Activated CD8-positive, alpha-beta memory T cell treated with anti-CD3 and anti-CD28 coated beads, Interleukin-2, amount 10 ng/mL, durations not matched to agents 7 days and 5 days (primary cell): ENCODE data around the gene THAP12. TPM values are rescaled to one million over a fixed set of nuclear protein-coding genes. Genes with fewer than 3 reads are reported as not detected.
"Not testable (repeated sequence)": the region's sequence is repeated elsewhere in the genome, so short reads cannot be mapped to it uniquely, and the experiment has no call there.

ENCODE experiments used
- ATAC-seq: fragments of 150-1000 bp; cut with Tn5 transposase; one replicate; pipeline ENCODE4 v1.10.0; 2021; ENCODE audit warnings: moderate library complexity
- CTCF ChIA-PET: fragments of 350-600 bp; sonication (Branson Sonifier 250); formaldehyde crosslinking; loops from one replicate; lab custom pipeline; 2021; ENCODE audit warnings: antibody characterized with exemption; lab: Charles Lee
- DNase-seq: peaks from one replicate; pipeline ENCODE4 v3.0.0-alpha.2; 2020
- H3K27ac Mint-ChIP-seq: one replicate; pipeline ENCODE4 v1.8.0; 2021; ENCODE audit warnings: mild to moderate bottlenecking, mixed read lengths
- H3K27me3 Mint-ChIP-seq: one replicate; pipeline ENCODE4 v1.8.0; 2021; ENCODE audit warnings: mixed read lengths
- H3K36me3 Mint-ChIP-seq: one replicate; pipeline ENCODE4 v1.8.0; 2021; ENCODE audit warnings: mild to moderate bottlenecking, mixed read lengths
- H3K4me1 Mint-ChIP-seq: one replicate; pipeline ENCODE4 v1.8.0; 2021; ENCODE audit warnings: mixed read lengths
- H3K4me3 Mint-ChIP-seq: one replicate; pipeline ENCODE4 v1.8.0; 2021; ENCODE audit warnings: mild to moderate bottlenecking, moderate library complexity, mixed read lengths
- H3K9me3 Mint-ChIP-seq: one replicate; pipeline ENCODE4 v1.8.0; 2022; ENCODE audit warnings: low read depth, mixed read lengths
- total RNA-seq, 2 experiments: library from RNA; stranded (reverse); gene quantifications; one replicate each; pipeline ENCODE4 v1.2.3, GENCODE V29; 2021

THAP12 gene
- total RNA-seq: 10 to 100 TPM; 39.8 to 44.8 TPM

GRCh38 chr11:76380977-76381719 lies at the start of gene THAP12, which contains the start of gene GVQW3:
Gene THAP12, minus strand, starts transcription at chr11:76381132. Its CDS starts 296 bp downstream, at chr11:76380836.
Gene GVQW3, plus strand, starts transcription at chr11:76381323. Its CDS starts 506 bp downstream, at chr11:76381829.
- no peaks in the 10 kb centered on the region for H3K27me3 Mint-ChIP-seq
- CTCF ChIA-PET: interaction anchor here (0.6 to 3.2 kb wide), 4 partner anchors 16 to 666 kb away, joined by 3 to 16 read pairs (median 4); no protein-coding TSS in a partner anchor
- DNase-seq (peak; percentile 98), ATAC-seq (peak; percentile 87)
- peaks cover 4% of the 10 kb centered on the region for H3K36me3 Mint-ChIP-seq
- no peaks in the 10 kb centered on the region for H3K9me3 Mint-ChIP-seq
- peak within 1 kb of the TSS; percentile 86 for H3K4me3 Mint-ChIP-seq
- H3K4me1 Mint-ChIP-seq: peaks cover 55% of the 10 kb centered on the region
- H3K27ac Mint-ChIP-seq: peak within 1 kb of the TSS; percentile 89

GRCh38 chr11:76426660-76427059 lies 45.7 kb upstream of the THAP12 start:
- H3K4me1 Mint-ChIP-seq: peaks cover 19% of the 10 kb centered on the region
- CTCF ChIA-PET: no interaction called here
- H3K27ac Mint-ChIP-seq: no peak overlapping the region
- H3K9me3 Mint-ChIP-seq: no peaks in the 10 kb centered on the region
- H3K4me3 Mint-ChIP-seq: no peak overlapping the region
- peaks cover 2% of the 10 kb centered on the region for H3K27me3 Mint-ChIP-seq
- DNase-seq: no peak
- no peak for ATAC-seq
- H3K36me3 Mint-ChIP-seq: no peaks in the 10 kb centered on the region

- CTCF ChIA-PET: no interaction called here
- no peak for ATAC-seq
- Mint-ChIP-seq H3K4me3 (no peak overlapping the region), H3K36me3 (no peaks in the 10 kb centered on the region), H3K9me3 (no peaks in the 10 kb centered on the region), H3K27ac (no peak overlapping the region), H3K27me3 (peaks cover 2% of the 10 kb centered on the region), H3K4me1 (peaks cover 19% of the 10 kb centered on the region)
- no peak for DNase-seq
Observed at GRCh38 chr11:76424891-76425290, 44.0 kb upstream of the THAP12 start.

- CTCF ChIA-PET: no interaction called here
- peaks cover 19% of the 10 kb centered on the region for H3K4me1 Mint-ChIP-seq
- H3K27ac Mint-ChIP-seq: no peak overlapping the region
- no peaks in the 10 kb centered on the region for H3K36me3 Mint-ChIP-seq
- peak; percentile 74 for ATAC-seq
- H3K27me3 Mint-ChIP-seq: peaks cover 2% of the 10 kb centered on the region
- no peak overlapping the region for H3K4me3 Mint-ChIP-seq
- no peaks in the 10 kb centered on the region for H3K9me3 Mint-ChIP-seq
- peak; percentile 57 for DNase-seq
Observed at GRCh38 chr11:76424379-76424778, 43.4 kb upstream of the THAP12 start.

- Mint-ChIP-seq H3K27me3 (peaks cover 11% of the 10 kb centered on the region), H3K9me3 (no peaks in the 10 kb centered on the region), H3K36me3 (no peaks in the 10 kb centered on the region), H3K4me3 (no peak overlapping the region), H3K27ac (no peak overlapping the region), H3K4me1 (peaks cover 15% of the 10 kb centered on the region)
- no peak for DNase-seq
- ATAC-seq: no peak
- CTCF ChIA-PET: interaction anchor here (0.7 to 2.3 kb wide), 8 partner anchors 9 to 453 kb away, joined by 3 to 10 read pairs (median 4); no protein-coding TSS in a partner anchor
Observed at GRCh38 chr11:76419896-76420295, 39.0 kb upstream of the THAP12 start.

- no peak for DNase-seq
- Mint-ChIP-seq H3K27me3 (peaks cover 28% of the 10 kb centered on the region), H3K9me3 (no peaks in the 10 kb centered on the region), H3K36me3 (no peaks in the 10 kb centered on the region), H3K4me1 (no peaks in the 10 kb centered on the region), H3K27ac (no peak overlapping the region), H3K4me3 (no peak overlapping the region)
- no peak for ATAC-seq
- CTCF ChIA-PET: no interaction called here
Observed at GRCh38 chr11:76415073-76415472, 34.1 kb upstream of the THAP12 start.

- H3K27me3 Mint-ChIP-seq: peaks cover 17% of the 10 kb centered on the region
- H3K27ac Mint-ChIP-seq: no peak overlapping the region
- peaks cover 2% of the 10 kb centered on the region for H3K4me1 Mint-ChIP-seq
- no peak for DNase-seq
- CTCF ChIA-PET: no interaction called here
- no peaks in the 10 kb centered on the region for H3K36me3 Mint-ChIP-seq
- no peak for ATAC-seq
- H3K9me3 Mint-ChIP-seq: no peaks in the 10 kb centered on the region
- H3K4me3 Mint-ChIP-seq: no peak overlapping the region
Observed at GRCh38 chr11:76410851-76411357, 30.0 kb upstream of the THAP12 start.

GRCh38 chr11:76408171-76408965 lies 27.4 kb upstream of the THAP12 start:
- ATAC-seq (no peak), DNase-seq (no peak)
- Mint-ChIP-seq H3K27ac (no peak overlapping the region), H3K27me3 (peaks cover 13% of the 10 kb centered on the region), H3K4me3 (no peak overlapping the region), H3K36me3 (no peaks in the 10 kb centered on the region), H3K4me1 (peaks cover 2% of the 10 kb centered on the region), H3K9me3 (no peaks in the 10 kb centered on the region)
- CTCF ChIA-PET: no interaction called here

GRCh38 chr11:76406359-76406758 lies 25.4 kb upstream of the THAP12 start:
- H3K27ac Mint-ChIP-seq: no peak overlapping the region
- no peak for DNase-seq
- no peaks in the 10 kb centered on the region for H3K36me3 Mint-ChIP-seq
- no peak for ATAC-seq
- peaks cover 2% of the 10 kb centered on the region for H3K4me1 Mint-ChIP-seq
- peaks cover 3% of the 10 kb centered on the region for H3K27me3 Mint-ChIP-seq
- H3K9me3 Mint-ChIP-seq: no peaks in the 10 kb centered on the region
- no peak overlapping the region for H3K4me3 Mint-ChIP-seq
- CTCF ChIA-PET: no interaction called here

- not testable (repeated sequence) for ATAC-seq, H3K27ac Mint-ChIP-seq, H3K36me3 Mint-ChIP-seq, H3K9me3 Mint-ChIP-seq, DNase-seq, H3K4me1 Mint-ChIP-seq, H3K27me3 Mint-ChIP-seq, H3K4me3 Mint-ChIP-seq
- CTCF ChIA-PET: interaction anchor here (0.7 kb wide), 1 partner anchor 802 kb away, joined by 3 read pairs; no protein-coding TSS in a partner anchor
Observed at GRCh38 chr11:76401484-76401883, 20.6 kb upstream of the THAP12 start.

GRCh38 chr11:76400967-76401366 lies 20.0 kb upstream of the THAP12 start:
- DNase-seq: no peak
- no peaks in the 10 kb centered on the region for H3K4me1 Mint-ChIP-seq
- H3K9me3 Mint-ChIP-seq: no peaks in the 10 kb centered on the region
- H3K27ac Mint-ChIP-seq: no peak overlapping the region
- peaks cover 3% of the 10 kb centered on the region for H3K27me3 Mint-ChIP-seq
- CTCF ChIA-PET: interaction anchor here (0.7 kb wide), 1 partner anchor 801 kb away, joined by 3 read pairs; no protein-coding TSS in a partner anchor
- no peak overlapping the region for H3K4me3 Mint-ChIP-seq
- H3K36me3 Mint-ChIP-seq: no peaks in the 10 kb centered on the region
- ATAC-seq: no peak

GRCh38 chr11:76397383-76397782 lies 16.5 kb upstream of the THAP12 start:
- no peaks in the 10 kb centered on the region for H3K4me1 Mint-ChIP-seq
- H3K9me3 Mint-ChIP-seq: no peaks in the 10 kb centered on the region
- CTCF ChIA-PET: no interaction called here
- H3K36me3 Mint-ChIP-seq: no peaks in the 10 kb centered on the region
- H3K27ac Mint-ChIP-seq: no peak overlapping the region
- no peak for ATAC-seq
- H3K4me3 Mint-ChIP-seq: no peak overlapping the region
- no peak for DNase-seq
- peaks cover 7% of the 10 kb centered on the region for H3K27me3 Mint-ChIP-seq

- CTCF ChIA-PET: no interaction called here
- no peaks in the 10 kb centered on the region for H3K4me1 Mint-ChIP-seq
- no peaks in the 10 kb centered on the region for H3K9me3 Mint-ChIP-seq
- H3K4me3 Mint-ChIP-seq: no peak overlapping the region
- H3K27ac Mint-ChIP-seq: no peak overlapping the region
- ATAC-seq (no peak), DNase-seq (no peak)
- H3K36me3 Mint-ChIP-seq: no peaks in the 10 kb centered on the region
- peaks cover 4% of the 10 kb centered on the region for H3K27me3 Mint-ChIP-seq
Observed at GRCh38 chr11:76395296-76395695, 14.4 kb upstream of the THAP12 start.
